IPS DF 6.9 (cell line): ENCODE measurements around the gene TRIM17.

Experiments
- DNase-seq: peaks from one replicate; pipeline ENCODE4 v3.0.0-alpha.2; 2013; ENCODE audit warnings: low read depth, low spot score
- H3K27ac ChIP-seq: one replicate; pipeline ENCODE4 v1.5.1; 2013; ENCODE audit warnings: low read length, control low read depth
- H3K27me3 ChIP-seq: 2 replicates; pipeline ENCODE4 v1.6.1; 2013; ENCODE audit warnings: mild to moderate bottlenecking, low read length; ENCODE audit not compliant: control insufficient read depth, insufficient read depth
- H3K36me3 ChIP-seq: 2 replicates; pipeline ENCODE4 v1.6.1; 2013; ENCODE audit warnings: low read length; ENCODE audit not compliant: control insufficient read depth, insufficient read depth
- H3K4me1 ChIP-seq: 2 replicates; pipeline ENCODE4 v1.6.1; 2013; ENCODE audit warnings: low read length; ENCODE audit not compliant: control insufficient read depth, insufficient read depth
- H3K4me3 ChIP-seq: 2 replicates; pipeline ENCODE4 v1.5.1; 2013; ENCODE audit warnings: mild to moderate bottlenecking, low read length
- H3K9me3 ChIP-seq: 2 replicates; pipeline ENCODE4 v1.6.1; 2013; ENCODE audit warnings: low read length, inconsistent platforms; ENCODE audit not compliant: control insufficient read depth, insufficient read depth
- WGBS: extraction: QIAGEN DNeasy Blood & Tissue Kit; methylation state at CpG from one replicate; pipeline ENCODE4 v1.1.7; 2013; ENCODE audit warnings: mixed read lengths, missing lambda C conversion rate; ENCODE audit not compliant: insufficient read length, insufficient coverage; 5-methylcytosine and 5-hydroxymethylcytosine counted together

TRIM17 gene

GRCh38 chr1:228450200-228450599, 33.5 kb upstream of the TRIM17 start:
- H3K4me3 ChIP-seq: no peak overlapping the region
- no peaks in the 10 kb centered on the region for H3K9me3 ChIP-seq
- H3K27ac ChIP-seq: no peak overlapping the region
- no CpG with 5 or more reads among the region's 11 CpGs for WGBS
- H3K27me3 ChIP-seq: peaks cover 19% of the 10 kb centered on the region
- no peaks in the 10 kb centered on the region; the same call in 1 of the 2 replicates for H3K4me1 ChIP-seq
- H3K36me3 ChIP-seq: no peaks in the 10 kb centered on the region
- DNase-seq: no peak

- no peak overlapping the region for H3K4me3 ChIP-seq
- H3K9me3 ChIP-seq: no peaks in the 10 kb centered on the region
- H3K4me1 ChIP-seq: no peaks in the 10 kb centered on the region; the same call in 1 of the 2 replicates
- no CpG with 5 or more reads among the region's 6 CpGs for WGBS
- H3K27me3 ChIP-seq: peaks cover 28% of the 10 kb centered on the region
- DNase-seq: no peak
- no peaks in the 10 kb centered on the region for H3K36me3 ChIP-seq
- H3K27ac ChIP-seq: no peak overlapping the region
Measured at GRCh38 chr1:228448372-228448771, 31.7 kb upstream of the TRIM17 start.

- WGBS: no CpG with 5 or more reads among the region's 15 CpGs
Measured at GRCh38 chr1:228446852-228447251, 30.2 kb upstream of the TRIM17 start.

GRCh38 chr1:228445843-228446650, 29.4 kb upstream of the TRIM17 start:
- no peaks in the 10 kb centered on the region for H3K9me3 ChIP-seq
- H3K27ac ChIP-seq: no peak overlapping the region
- no peaks in the 10 kb centered on the region; the same call in 1 of the 2 replicates for H3K4me1 ChIP-seq
- DNase-seq: no peak
- peak overlapping the region; percentile 60; the same call in 1 of the 2 replicates for H3K4me3 ChIP-seq
- H3K27me3 ChIP-seq: peaks cover 37% of the 10 kb centered on the region
- no peaks in the 10 kb centered on the region for H3K36me3 ChIP-seq
- no CpG with 5 or more reads among the region's 51 CpGs for WGBS

More at GRCh38 chr1:228446852-228447251, 30.2 kb upstream of the TRIM17 start:
- no peak for DNase-seq
- H3K27me3 ChIP-seq: peaks cover 31% of the 10 kb centered on the region
- no peak overlapping the region for H3K27ac ChIP-seq
- H3K9me3 ChIP-seq: no peaks in the 10 kb centered on the region
- no peaks in the 10 kb centered on the region for H3K36me3 ChIP-seq
- H3K4me3 ChIP-seq: no peak overlapping the region
- H3K4me1 ChIP-seq: no peaks in the 10 kb centered on the region; the same call in 1 of the 2 replicates

DNA sequence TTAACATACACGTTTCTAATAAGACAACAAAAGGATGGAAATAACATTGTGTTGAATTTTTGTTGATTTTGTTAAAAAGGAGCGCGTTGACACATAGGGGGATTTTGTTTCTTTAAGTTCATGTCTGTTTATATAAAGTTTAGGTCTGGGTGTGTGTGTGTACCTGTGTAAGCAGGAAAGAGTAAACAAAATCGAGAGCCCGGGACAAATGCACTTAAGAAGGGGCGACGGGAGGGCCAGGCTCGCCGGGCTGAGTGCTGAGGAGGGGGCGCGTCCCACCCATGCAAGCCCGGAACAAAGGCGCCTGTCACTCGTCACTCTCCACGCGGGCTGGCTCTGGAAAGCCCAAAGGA, 28.8 kb upstream of the TRIM17 start:
- Histone ChIP-seq H3K4me1 (no peaks in the 10 kb centered on the region; the same call in 1 of the 2 replicates), H3K27ac (no peak overlapping the region), H3K4me3 (peak overlapping the region; percentile 60; the same call in 1 of the 2 replicates), H3K27me3 (peaks cover 41% of the 10 kb centered on the region), H3K36me3 (no peaks in the 10 kb centered on the region), H3K9me3 (no peaks in the 10 kb centered on the region)
- WGBS: 100% methylated on average over 2 of the region's 16 CpGs
- no peak for DNase-seq

GRCh38 chr1:228443395-228443794, 26.7 kb upstream of the TRIM17 start:
- H3K4me3 ChIP-seq: no peak overlapping the region
- H3K27ac ChIP-seq: no peak overlapping the region
- no peaks in the 10 kb centered on the region for H3K9me3 ChIP-seq
- H3K4me1 ChIP-seq: no peaks in the 10 kb centered on the region; the same call in 1 of the 2 replicates
- H3K36me3 ChIP-seq: no peaks in the 10 kb centered on the region
- H3K27me3 ChIP-seq: peaks cover 41% of the 10 kb centered on the region
- no peak for DNase-seq

DNA sequence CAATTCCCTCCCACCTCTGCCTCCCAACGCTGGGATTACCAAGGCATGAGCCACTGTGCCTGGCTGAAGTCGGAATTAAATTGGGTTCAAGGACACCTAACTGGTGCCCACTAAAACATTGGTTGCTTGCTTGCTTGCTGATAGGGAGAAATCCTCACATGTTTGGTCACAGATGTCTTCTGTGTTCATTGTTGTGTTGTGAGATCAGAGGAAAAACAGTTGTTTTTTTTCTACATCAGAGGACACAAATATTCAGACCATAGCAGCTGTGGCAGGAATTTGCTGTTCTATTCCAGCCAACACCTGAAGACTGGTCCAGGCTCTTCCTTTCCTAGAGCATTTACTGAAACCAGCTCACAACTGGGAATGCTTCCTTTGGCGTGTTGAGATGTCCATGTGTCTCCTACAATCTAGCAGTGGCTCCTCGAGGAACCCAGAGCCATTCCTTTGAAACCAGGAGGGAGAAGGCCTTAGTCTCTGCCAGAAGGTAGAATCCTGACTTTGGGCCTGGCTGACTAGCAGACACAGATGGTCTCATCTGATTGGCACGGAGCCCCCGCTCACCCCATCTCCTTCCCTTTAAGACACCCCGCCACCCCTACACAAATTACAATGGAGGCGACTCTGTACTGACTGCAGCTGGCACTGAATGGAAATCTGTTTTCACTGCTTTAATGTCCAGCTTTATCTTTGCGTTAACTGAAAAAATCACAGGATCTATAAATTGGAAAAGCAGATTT, 24.3 kb upstream of the TRIM17 start:
- Histone ChIP-seq H3K9me3 (no peaks in the 10 kb centered on the region), H3K27ac (no peak overlapping the region), H3K4me1 (no peaks in the 10 kb centered on the region), H3K36me3 (no peaks in the 10 kb centered on the region), H3K27me3 (peaks cover 30% of the 10 kb centered on the region), H3K4me3 (no peak overlapping the region)
- WGBS: no CpG with 5 or more reads among the region's 9 CpGs
- no peak for DNase-seq

GRCh38 chr1:228438266-228438665, 21.6 kb upstream of the TRIM17 start:
- no peaks in the 10 kb centered on the region for H3K4me1 ChIP-seq
- no CpG with 5 or more reads among the region's 1 CpG for WGBS
- no peak for DNase-seq
- H3K36me3 ChIP-seq: no peaks in the 10 kb centered on the region
- no peaks in the 10 kb centered on the region for H3K9me3 ChIP-seq
- no peak overlapping the region for H3K27ac ChIP-seq
- H3K4me3 ChIP-seq: no peak overlapping the region
- peaks cover 14% of the 10 kb centered on the region for H3K27me3 ChIP-seq

DNA sequence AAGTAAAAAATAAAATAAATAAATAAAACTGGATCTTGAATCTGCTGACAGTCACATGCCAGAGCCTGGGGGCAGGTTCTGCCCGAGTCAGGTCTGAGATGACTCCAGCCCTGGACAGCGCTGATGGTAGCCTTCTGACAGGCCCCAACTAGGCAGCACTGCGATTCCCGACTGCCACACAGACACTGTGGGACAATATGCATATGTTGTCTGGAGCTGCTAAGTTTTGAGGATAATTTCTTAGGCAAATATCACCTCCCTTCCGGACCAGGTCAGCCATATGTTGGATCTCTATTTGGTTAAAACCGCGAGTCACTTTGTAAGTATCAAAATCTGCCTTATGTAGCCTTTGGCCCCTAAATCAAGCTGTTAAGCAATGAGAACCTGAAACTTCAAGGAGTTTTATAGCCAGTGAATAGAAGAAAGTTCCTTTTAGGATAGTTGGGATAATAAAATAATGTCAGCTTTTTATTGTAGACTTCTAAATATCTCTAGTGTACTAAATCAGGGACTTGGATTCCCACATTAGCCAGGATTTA, 20.8 kb upstream of the TRIM17 start:
- no peaks in the 10 kb centered on the region for H3K36me3 ChIP-seq
- H3K4me3 ChIP-seq: no peak overlapping the region
- H3K4me1 ChIP-seq: no peaks in the 10 kb centered on the region
- H3K27ac ChIP-seq: no peak overlapping the region
- DNase-seq: no peak
- no peaks in the 10 kb centered on the region for H3K9me3 ChIP-seq
- no CpG with 5 or more reads among the region's 7 CpGs for WGBS
- H3K27me3 ChIP-seq: peaks cover 13% of the 10 kb centered on the region; the same call in 1 of the 2 replicates

DNA sequence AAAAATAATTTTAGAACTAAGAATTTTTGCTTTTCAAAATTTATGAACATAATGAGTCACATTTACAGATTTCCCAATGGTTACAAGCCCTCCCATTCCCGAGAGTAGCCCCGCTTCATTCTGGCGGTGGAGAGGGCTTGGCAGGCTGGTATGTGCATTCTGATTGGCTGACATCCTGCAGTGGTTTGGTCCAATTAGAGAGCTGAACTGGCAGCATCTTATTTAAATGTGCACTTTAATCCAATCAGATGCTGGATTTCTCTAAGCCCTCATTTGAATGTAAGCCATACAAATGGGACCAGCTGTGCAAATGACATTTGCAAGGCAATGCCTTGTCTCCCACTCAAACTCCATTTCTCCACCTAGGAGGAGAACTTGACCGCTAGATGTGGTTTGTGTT, 18.0 kb upstream of the TRIM17 start:
- peaks cover 4% of the 10 kb centered on the region; the same call in 1 of the 2 replicates for H3K27me3 ChIP-seq
- H3K4me1 ChIP-seq: no peaks in the 10 kb centered on the region
- H3K36me3 ChIP-seq: no peaks in the 10 kb centered on the region
- WGBS: no CpG with 5 or more reads among the region's 4 CpGs
- H3K9me3 ChIP-seq: no peaks in the 10 kb centered on the region
- no peak for DNase-seq
- no peak overlapping the region for H3K4me3 ChIP-seq
- no peak overlapping the region for H3K27ac ChIP-seq
